22Rv1 (cell line): ENCODE measurements around the gene ELMOD3.
A peak's percentile ranks its signal among the peaks of the same experiment; 100 is the strongest.

Source experiments
- H3K27ac ChIP-seq: fragments of 450-650 bp; 2 replicates; pipeline ENCODE4 v1.5.1; 2017
- CTCF ChIP-seq: fragments of 450-650 bp; IDR thresholded peaks from 2 replicates; pipeline ENCODE4 v1.5.1; 2017; ENCODE audit warnings: mild to moderate bottlenecking
- ZFX ChIP-seq: fragments of 450-650 bp; IDR thresholded peaks from 2 replicates; pipeline ENCODE4 v1.6.1; 2017; ENCODE audit warnings: antibody characterized with exemption, borderline replicate concordance

Gene ELMOD3

DNA sequence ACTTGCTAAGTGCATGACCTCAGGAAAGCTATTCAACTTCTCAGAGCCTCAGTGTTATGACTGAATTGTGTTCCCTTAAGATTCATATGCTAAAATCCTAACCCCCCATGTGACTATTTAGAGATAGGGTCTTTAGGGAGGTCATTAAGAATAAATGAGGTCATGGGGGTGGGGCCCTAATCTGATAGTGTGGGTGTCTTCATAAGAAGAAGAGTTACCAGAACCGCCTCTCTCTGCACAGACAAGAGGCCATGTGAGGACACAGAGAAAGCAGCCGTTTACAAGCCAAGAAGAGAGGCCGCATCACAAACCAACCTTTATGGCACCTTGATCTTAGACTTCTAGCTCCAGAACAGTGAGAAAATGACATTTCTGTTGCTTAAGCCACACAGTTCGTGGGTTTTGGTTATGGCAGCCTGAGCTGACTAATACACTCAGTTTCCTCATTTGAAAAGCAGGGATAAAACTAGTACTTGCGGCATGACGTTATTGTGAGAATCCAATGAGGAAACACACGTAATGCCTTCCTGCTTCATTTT lies 73.8 kb downstream of the ELMOD3 start:
- no peak overlapping the region for H3K27ac ChIP-seq
- TF ChIP-seq CTCF: no peak

GRCh38 chr2:85429213-85429923 lies 74.8 kb downstream of the ELMOD3 start:
- H3K27ac ChIP-seq: no peak overlapping the region
- TF ChIP-seq ZFX: no peak
- TF ChIP-seq CTCF: no peak

DNA sequence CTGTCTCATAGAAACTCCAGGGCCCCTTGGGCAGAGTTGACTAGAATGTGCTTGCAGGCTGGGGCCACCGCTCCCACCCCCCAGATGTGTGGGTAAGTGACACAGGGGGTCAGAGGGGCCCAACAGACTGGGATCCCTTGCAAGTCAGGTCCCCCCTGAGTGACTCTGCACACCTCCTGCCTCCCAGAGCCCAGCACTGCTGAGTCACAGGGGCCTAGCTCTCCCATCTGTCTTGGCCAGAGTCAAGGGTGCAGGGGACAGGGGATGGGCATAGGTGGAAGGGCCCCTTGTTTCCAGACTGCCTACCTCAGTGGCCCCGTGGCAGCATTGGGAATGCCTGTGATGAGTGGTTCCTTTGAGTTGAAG lies 75.3 kb downstream of the ELMOD3 start:
- no peak for TF ChIP-seq CTCF
- no peak for TF ChIP-seq ZFX
- no peak overlapping the region for H3K27ac ChIP-seq

DNA sequence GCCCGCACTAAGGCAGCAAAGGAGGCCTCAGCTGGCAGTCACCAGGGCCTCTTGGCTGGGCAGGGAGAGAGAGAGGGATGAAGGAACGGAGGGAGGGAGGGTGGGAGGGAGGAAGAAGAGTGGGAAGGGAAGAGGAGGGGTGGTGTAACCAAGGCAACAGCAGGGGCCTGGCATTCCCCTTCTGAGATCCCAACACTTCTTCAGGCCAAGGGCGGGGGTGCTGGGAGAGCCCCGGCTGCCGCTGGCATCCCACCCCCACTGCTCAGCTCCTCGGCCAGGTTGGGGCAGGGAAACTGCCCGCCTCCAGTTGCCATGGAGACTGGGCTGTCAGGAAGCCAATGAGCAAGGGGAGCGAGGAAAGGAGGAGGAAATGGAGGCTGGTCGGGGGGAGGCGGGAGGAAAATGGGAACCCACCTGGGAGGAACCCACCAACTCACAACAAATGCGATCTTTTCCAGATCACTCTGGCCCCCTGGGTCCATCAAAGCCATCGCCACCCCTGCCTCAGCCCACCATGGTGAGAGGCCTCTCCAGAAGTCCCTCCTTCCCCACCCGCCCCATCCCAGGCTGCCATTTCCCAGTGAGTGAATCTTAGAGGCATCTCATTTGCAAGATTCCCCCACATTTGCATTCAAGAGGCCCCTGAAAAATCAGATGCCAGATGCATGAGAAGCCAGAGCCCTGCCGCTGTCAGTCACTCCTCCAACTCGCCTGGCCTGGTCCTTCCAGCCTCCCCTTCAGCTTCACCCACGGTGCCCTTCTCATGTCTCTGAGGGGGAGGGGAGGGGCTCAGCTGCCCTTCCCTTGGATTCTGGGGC lies 76.4 kb downstream of the ELMOD3 start:
- no peak overlapping the region for H3K27ac ChIP-seq
- TF ChIP-seq ZFX: no peak
- TF ChIP-seq CTCF: no peak

DNA sequence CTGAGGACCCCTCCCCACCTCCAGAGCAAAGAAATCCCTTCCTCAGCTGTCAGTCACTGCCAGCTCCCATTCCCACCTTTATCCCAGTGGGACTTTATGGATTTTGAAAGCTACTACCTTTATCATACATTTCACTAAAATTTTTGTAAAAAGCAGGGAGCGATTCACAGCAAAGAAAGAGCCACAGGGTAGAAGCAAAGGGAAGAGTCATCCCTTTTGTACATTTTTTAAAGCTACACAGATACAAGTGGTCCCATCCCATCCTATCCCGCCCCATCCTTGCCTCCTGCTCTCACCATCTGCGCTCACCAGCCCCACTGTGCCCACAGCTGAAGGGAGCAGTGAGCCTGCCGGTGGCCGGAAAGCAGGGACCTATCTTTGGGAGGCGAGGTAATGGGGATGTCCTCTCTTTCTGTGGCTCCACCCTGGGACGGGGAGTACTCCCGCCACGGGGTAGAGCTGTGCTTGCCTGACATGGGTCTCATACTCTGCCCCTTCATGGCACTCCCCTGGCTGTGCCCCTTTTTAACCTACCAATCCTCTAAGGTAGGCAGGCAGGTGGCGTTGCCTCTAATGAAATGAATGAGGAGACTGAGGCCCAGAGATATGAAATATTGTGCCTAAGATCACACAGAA lies 77.1 kb downstream of the ELMOD3 start:
- TF ChIP-seq CTCF (no peak), ZFX (no peak)
- no peak overlapping the region for H3K27ac ChIP-seq

GRCh38 chr2:85433511-85434089 lies 79.0 kb downstream of the ELMOD3 start:
- no peak for TF ChIP-seq CTCF
- no peak for TF ChIP-seq ZFX
- H3K27ac ChIP-seq: 0 out of 2 replicates have a peak overlapping the region, but pooled peaks have one; percentile 20
